Testis (tissue), 2 donors: ENCODE measurements around the gene CFAP97.

Experiments used
- POLR2A ChIP-seq: fragments of 450-650 bp; IDR thresholded peaks from one replicate; pipeline ENCODE4 v1.6.1; 2017; ENCODE audit warnings: antibody characterized with exemption, mild to moderate bottlenecking, moderate library complexity
- TF ChIP-seq, protein P1 (sequence below), 3 experiments: fragments of 450-650 bp in 2 of 3; fragments of 200-600 bp in 1 of 3; sonication (generic) in 1 of 3; IDR thresholded peaks; one replicate each; pipeline ENCODE4 v1.5.1; 2016 to 2019; ENCODE audit warnings: antibody characterized with exemption in 3 of 3, mild to moderate bottlenecking in 2 of 3, moderate library complexity in 1 of 3

DNA sequence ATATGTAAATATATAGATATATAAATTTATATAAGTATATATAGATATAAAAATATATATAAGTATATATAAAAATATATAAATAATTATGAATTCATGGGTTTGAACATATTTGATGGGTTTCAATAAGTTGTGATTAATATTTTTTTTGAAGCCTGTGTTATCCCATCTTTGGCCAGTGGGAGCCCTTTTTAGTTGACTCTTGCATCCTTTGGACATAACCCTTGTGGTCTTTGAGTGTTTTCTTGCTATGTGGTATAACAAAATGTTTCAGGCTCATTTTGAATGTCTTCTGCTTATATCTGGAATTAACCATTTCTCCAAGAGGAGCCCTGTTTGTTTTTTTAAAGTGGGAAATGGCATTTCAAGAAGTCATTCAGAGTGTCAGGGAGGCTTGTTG, 20.8 kb upstream of the CFAP97 start:
- no peak for TF ChIP-seq POLR2A
- TF ChIP-seq, protein P1, sequence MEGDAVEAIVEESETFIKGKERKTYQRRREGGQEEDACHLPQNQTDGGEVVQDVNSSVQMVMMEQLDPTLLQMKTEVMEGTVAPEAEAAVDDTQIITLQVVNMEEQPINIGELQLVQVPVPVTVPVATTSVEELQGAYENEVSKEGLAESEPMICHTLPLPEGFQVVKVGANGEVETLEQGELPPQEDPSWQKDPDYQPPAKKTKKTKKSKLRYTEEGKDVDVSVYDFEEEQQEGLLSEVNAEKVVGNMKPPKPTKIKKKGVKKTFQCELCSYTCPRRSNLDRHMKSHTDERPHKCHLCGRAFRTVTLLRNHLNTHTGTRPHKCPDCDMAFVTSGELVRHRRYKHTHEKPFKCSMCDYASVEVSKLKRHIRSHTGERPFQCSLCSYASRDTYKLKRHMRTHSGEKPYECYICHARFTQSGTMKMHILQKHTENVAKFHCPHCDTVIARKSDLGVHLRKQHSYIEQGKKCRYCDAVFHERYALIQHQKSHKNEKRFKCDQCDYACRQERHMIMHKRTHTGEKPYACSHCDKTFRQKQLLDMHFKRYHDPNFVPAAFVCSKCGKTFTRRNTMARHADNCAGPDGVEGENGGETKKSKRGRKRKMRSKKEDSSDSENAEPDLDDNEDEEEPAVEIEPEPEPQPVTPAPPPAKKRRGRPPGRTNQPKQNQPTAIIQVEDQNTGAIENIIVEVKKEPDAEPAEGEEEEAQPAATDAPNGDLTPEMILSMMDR (IDR thresholded peaks at IDR 0.05): peak in 1 of 3 experiments; percentile 27
